ENCODE data around the gene RAB19.

The RAB19 gene

DNA sequence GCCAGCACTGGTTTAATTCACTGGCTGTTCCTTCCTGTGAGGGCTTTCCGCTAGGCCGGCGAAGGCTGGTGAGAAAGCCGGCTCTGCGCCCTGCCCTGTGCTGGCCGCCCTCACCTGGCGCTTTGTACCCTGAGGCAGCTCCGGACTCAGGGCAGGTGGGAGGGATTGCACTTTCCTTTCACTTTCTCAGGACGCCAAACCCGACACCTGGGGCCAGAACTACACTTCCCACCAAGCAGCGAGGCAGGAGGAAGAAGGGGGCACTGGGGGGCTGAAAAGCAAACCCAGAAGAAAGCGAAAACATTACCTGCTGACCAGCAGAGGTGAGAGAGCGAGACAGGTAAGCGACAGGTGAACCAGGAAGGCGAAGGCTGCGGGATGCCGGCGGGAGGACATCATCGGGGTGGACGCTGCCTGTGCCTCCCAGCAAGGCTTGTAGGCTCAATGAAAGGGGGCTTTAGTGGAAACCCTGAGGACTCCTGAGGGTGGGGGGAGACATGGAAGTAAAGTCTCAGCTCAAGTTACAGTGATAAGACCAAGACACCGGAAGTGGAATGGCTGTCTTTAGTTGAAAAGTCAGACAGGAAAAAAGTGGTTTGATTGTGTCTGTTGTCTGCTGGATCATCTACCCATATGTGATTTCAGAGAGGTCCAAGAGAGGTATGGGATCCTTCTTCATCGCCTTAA, at the start of gene RAB19:
RAB19 (plus strand) TSS at position 181 of the 687 bp plus-strand sequence. CDS start 3,589 bp downstream, outside the sequence.
- DNase-seq (ENCODE audit: low read depth, low spot score), result no peak
- no peak within 1 kb of the TSS for H3K27ac ChIP-seq

DNA sequence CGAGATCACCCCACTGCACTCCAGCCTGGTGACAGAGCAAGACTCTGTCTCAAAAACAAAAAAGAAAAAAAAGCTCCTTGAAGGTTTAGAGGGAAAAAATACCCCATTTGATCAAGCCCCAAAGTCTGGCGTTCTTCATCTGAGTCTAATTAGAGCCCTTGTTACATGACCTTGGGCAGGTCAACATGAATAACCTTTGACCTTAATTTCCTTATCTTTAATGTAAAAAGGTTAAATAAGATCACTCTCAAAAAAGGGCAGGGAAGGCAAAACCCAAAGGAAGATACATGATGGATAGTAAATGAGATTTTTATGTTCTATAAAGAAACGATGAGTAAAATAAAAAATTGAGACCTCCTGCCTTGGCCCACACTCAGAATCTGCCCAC, 45.8 kb upstream of the RAB19 start:
- DNase-seq (ENCODE audit: low read depth, low spot score), result no peak
- no peak overlapping the region for H3K27ac ChIP-seq

DNA sequence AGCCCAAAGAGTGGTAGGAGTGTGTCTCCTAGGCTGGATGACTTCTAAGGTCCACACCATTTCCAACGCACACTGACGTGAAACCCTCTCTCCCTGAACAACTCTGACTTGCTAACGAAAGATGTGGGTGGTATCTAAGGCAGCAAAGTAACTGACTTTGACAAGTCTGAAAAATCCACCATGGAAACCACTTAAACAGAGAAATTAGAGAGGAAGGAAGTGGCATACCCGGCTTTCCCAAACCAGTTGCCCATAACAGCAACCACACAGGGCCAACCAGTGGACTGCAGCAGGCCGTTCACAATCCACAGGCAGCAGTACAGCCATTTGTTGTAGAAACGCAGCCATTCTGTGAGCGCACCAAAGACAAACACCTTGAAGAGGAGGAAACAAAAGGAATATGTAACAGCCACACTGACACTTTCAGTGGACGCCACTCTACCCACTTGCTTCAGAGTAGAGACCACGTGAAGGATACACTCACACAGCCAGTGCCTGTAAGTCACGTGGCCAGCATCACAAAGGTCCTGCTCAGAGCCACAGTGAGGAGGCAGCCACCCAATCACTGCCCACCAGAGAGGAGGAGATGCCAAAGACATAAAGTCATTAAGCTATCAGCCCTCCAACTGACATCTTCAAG, 45.3 kb upstream of the RAB19 start:
- no peak for DNase-seq (ENCODE audit: low read depth, low spot score)
- no peak overlapping the region for H3K27ac ChIP-seq

DNA sequence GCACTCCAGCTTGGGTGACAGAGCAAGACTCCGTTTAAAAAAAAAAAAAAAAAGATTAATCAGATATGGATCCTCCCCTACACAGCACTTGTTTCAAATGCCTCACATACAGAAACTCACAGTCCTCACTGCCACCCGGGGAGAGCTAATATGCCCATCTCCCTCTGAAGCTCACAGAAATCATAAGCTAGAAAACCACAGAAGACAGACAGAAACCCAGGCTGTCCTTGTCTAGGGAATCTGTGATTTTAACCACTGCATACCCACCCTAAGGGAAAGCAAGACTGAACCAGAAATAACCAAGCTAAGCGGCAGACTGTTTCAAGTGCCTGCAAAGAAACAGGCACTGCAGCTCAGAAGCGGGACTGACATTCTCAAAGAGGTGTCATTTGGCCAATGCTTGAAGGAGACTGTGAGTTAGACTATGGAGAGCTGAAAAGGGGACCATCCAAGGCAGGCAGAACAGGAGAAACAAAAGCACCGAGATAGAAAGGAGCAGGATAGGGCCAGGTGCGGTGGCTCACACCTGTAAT, 43.1 kb upstream of the RAB19 start:
- no peak overlapping the region for H3K27ac ChIP-seq
- no peak for DNase-seq (ENCODE audit: low read depth, low spot score)

GRCh38 chr7:140364819-140365218, 39.0 kb upstream of the RAB19 start:
- peak; percentile 48 for DNase-seq (ENCODE audit: low read depth, low spot score)
- H3K27ac ChIP-seq, result peak overlapping the region; percentile 62

GRCh38 chr7:140367528-140367927, 36.3 kb upstream of the RAB19 start:
- DNase-seq (ENCODE audit: low read depth, low spot score), result no peak
- H3K27ac ChIP-seq, result no peak overlapping the region

DNA sequence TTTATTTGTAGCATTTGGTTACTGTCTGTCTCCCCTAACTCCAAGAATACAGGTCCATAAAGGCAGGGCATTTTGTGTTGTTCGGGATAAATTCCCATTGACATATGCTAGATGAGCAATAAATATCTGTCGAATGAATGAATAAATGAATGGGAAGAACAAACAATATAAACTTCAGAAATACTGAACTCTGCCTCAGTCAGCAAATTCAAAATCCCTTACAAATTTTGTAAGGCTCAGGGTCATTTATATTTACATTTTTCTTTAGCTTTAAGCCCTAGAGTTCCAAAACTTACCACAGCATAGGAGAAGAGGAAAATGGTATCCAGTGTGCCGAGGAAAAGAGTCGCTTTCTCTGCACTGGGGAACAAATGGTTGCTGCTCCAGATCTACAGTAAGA, 34.6 kb upstream of the RAB19 start:
- H3K27ac ChIP-seq, result no peak overlapping the region
- no peak for DNase-seq (ENCODE audit: low read depth, low spot score)

GRCh38 chr7:140375323-140375722, 28.5 kb upstream of the RAB19 start:
- DNase-seq (ENCODE audit: low read depth, low spot score), result no peak
- no peak overlapping the region for H3K27ac ChIP-seq

GRCh38 chr7:140375892-140376730, 27.7 kb upstream of the RAB19 start:
- no peak overlapping the region for H3K27ac ChIP-seq
- no peak for DNase-seq (ENCODE audit: low read depth, low spot score)

DNA sequence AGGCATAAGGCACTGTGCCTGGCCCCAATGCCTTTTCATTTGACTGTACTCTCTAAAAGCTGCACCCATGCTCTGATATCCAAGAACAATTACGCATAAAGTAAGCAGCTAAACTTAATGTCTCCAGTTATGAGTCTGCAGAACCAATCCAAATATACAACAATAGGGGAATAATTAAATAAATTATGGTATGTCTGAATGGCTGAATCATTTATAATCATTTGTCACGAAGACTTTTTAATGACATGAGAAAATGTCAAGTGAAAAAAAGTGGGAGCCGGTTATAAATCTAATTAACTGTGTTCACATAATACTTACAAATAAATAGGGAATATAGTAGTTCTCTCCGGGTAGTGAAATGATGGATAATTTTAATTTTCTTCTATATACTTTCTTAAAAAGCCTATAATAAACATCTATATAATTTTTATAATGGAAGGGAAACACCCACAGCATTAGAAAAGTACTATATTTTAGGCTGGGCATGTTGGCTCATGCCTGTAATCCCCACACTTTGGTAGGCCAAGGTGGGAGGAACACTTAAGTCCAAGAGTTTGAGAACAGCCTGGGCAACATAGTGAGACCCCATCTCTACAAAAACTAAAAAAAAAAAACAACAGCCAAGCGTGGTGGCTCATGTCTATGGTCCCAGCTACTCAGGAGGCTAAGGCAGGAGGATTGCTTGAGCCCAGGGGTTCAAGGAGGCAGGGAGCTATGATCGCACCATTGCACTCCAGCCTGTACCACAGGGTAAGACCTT, 19.7 kb upstream of the RAB19 start:
- no peak overlapping the region for H3K27ac ChIP-seq
- no peak for DNase-seq (ENCODE audit: low read depth, low spot score)

- no peak overlapping the region for H3K27ac ChIP-seq
- no peak for DNase-seq (ENCODE audit: low read depth, low spot score)
These were observed 18.8 kb upstream of the RAB19 start for GRCh38 chr7:140384894-140385545.

DNA sequence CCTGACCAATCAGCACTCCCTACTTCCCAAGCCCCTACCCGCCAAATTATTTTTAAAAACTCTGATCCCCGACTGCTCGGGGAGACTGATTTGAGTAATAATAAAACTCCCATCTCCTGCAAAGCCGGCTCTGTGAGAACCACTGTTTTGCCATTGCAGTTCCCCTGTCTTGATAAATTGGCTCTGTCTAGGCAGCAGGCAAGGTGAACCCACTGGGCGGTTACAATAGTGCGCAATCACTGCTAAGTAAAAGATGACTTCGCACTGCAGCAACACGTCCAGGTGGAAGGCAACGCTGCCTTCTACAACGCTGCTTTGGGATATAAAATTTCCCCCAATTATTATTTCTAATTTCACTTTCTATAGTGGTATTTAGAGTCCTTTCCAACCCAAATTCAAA, 14.4 kb upstream of the RAB19 start:
- no peak for DNase-seq (ENCODE audit: low read depth, low spot score)
- H3K27ac ChIP-seq, result no peak overlapping the region

DNA sequence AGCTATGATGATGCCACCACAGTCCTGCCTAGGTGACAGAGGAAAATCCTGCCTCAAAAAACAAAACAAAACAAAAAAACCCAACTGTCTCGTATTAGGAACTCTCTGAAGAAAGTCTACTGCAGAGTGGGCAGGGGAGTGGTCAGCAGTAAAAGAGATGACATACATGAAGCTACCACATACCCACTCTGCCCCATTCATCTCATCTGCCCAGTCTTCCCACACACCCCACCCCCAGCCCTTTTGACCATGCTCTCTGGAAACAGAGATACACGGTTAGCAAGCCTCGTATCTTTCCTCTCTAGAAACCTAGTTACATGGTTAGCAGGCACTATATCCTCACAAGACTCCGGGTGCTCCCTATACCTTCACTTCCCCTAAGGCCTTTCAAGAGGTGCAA, 13.8 kb upstream of the RAB19 start:
- no peak for DNase-seq (ENCODE audit: low read depth, low spot score)

GRCh38 chr7:140390466-140391190, 13.2 kb upstream of the RAB19 start:
- DNase-seq (ENCODE audit: low read depth, low spot score), result no peak

More for the DNA sequence above, 13.8 kb upstream of the RAB19 start:
- H3K27ac ChIP-seq, result no peak overlapping the region

GRCh38 chr7:140391634-140392033, 12.2 kb upstream of the RAB19 start:
- no peak for DNase-seq (ENCODE audit: low read depth, low spot score)
- no peak overlapping the region for H3K27ac ChIP-seq

More at GRCh38 chr7:140390466-140391190, 13.2 kb upstream of the RAB19 start:
- H3K27ac ChIP-seq, result no peak overlapping the region

GRCh38 chr7:140393756-140394306, 10.0 kb upstream of the RAB19 start:
- no peak overlapping the region for H3K27ac ChIP-seq

GRCh38 chr7:140397784-140398750, 5.8 kb upstream of the RAB19 start, which contains the start of gene SLC37A3:
Gene SLC37A3 (minus strand): TSS chr7:140398530. CDS start chr7:140382526, 16,004 bp downstream.
- H3K27ac ChIP-seq, result peak within 1 kb of the TSS; percentile 48

More at GRCh38 chr7:140393756-140394306, 10.0 kb upstream of the RAB19 start:
- DNase-seq (ENCODE audit: low read depth, low spot score), result no peak

More at GRCh38 chr7:140397784-140398750, 5.8 kb upstream of the RAB19 start, which contains the start of gene SLC37A3:
- peak; percentile 16 for DNase-seq (ENCODE audit: low read depth, low spot score)

All from epithelial cell of prostate (primary cell).